Hindlimb muscle (tissue), 1 donor: Measurements from ENCODE around the gene UBE2M. TPM values are rescaled to one million over a fixed set of nuclear protein-coding genes. Genes with fewer than 3 reads are reported as not detected.
A peak's percentile ranks its signal among the peaks of the same experiment; 100 is the strongest.
"Not testable (repeated sequence)": the region's sequence is repeated elsewhere in the genome, so short reads cannot be mapped to it uniquely, and the experiment has no call there.

Experiments
- DNase-seq: peaks from one replicate; pipeline ENCODE4 v3.0.0-alpha.2; 2013
- polyA plus RNA-seq: library from polyadenylated mRNA; unstranded; fragments of 120-200 nt; gene quantifications from one replicate; pipeline ENCODE4 v1.2.1, GENCODE V29; 2013; ENCODE audit not compliant: insufficient read length

The UBE2M gene
- polyA plus RNA-seq, 1 donor: 74.0 TPM

DNA sequence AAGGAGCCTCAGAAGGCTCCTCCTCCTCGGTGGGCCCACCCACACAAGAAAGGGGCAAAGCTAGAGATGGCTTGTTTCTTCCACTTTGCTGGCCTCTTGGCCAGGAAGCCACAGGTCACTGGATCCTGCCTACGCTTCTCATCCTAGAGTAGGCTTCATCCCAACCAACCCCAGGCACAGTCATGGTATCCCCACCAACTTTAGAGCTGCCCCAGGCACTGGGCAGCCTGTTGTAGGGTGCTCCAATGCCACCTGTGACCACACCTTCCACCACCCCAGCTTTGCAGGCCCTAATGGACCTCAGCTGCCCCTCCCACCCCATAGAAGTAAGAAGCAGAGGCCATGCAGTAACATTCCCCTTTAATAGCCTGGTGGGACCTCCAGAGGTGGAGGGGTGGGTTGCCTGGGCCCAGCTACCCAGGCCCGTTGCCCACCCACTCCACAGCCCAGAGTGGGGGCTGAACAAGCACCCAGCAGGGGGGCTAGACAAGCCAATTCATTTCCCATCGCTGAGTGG, 3.0 kb downstream of the UBE2M start:
- no peak for DNase-seq

DNA sequence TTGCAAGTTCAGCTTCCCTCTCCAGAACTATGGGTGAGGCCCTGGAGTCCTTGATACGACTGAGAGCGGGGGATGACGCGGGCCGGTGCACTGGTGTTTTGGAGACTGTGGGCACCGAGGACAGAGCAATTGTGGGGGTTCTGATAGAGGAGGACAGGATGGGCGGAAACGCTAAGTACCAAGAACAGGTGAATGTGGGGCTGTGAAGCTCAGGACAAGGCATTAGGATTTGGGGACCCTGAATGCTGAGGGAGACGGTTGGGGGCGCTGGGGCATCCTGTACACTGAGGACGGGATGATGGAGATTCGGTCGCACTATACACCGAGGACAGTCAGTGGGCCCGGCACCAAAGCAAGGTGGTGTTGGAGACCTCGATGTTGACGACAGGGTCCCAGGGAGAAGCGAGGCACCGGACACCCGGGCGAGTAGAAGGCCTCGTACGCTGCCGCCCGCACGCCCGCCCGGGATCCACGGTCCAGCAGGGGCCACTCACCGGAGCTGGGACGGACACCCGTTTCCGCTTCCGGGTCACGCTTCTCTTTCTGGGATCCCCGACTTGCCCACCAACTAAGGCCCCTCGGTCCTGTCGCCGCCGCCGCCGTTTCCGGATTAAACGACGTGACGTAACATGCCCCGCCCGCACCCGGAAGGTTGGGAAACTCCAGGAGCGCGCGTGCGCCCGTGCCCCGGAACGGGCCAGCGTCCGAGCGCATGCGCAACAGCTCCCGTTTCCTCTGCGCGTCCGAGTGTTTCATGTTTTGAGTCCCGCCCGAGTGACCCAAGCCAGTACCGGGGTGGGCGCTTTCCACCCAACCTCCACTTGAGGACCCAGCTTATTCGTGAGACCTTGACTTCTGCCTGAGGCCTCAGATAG, 3.7 kb downstream of the UBE2M start, which contains the start of gene CHMP2A:
CHMP2A (minus strand) TSS at position 612 of the 875 bp plus-strand sequence. CDS start 893 bp downstream, outside the sequence.
- peak; percentile 97 for DNase-seq

DNA sequence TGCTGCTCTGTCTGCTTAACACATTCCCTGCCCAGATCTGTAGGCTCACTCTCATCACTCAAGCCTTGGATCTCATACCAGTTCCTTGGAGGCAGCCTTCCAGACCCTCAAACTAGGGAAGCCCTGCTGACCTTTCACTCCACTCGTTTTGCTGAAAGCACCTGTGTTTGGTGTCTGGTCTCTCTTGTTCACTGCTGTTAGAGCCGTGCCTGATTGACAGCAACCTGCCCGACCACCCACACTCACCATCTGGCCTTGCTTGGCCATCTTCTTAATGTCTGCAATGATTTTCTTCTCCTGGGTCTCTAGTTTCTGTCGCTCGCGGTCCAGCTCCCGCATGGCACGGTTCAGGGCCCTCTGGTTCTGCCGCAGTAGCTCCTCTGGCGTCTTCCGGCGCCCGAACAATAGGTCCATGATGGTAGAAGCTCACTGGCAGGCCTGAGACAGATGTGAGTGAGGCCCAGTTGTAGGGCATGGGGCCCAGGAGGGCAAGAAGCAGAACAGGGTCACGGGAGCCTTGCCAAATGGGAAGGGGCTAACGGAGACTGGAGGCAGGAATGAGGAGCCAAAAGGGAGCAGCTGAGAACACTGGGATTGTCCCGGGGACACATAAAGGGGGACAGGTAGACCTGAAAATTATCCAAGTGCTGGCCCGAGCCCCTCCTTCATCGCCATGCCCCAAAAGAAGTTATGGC, 4.5 kb downstream of the UBE2M start:
- DNase-seq: no peak

DNA sequence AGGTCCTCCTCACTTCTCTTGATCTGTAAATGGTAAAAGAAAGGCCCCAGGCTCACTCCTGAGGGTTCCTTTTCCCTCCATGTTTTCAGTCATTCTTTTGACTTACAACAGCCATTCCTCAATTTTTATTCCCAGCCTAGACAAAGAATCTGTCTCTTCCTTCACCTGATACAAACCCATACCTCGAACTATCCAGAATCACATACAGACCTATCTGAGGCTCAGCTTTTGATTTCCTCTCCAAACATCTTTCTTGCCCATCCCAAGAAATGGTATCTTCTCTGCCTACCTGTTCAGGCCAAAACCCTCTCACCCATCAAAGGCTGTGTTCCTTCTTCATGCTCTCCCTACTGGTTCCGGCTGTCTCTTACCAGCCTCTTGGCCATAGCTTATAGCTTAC, 5.8 kb downstream of the UBE2M start:
- DNase-seq: no peak

DNA sequence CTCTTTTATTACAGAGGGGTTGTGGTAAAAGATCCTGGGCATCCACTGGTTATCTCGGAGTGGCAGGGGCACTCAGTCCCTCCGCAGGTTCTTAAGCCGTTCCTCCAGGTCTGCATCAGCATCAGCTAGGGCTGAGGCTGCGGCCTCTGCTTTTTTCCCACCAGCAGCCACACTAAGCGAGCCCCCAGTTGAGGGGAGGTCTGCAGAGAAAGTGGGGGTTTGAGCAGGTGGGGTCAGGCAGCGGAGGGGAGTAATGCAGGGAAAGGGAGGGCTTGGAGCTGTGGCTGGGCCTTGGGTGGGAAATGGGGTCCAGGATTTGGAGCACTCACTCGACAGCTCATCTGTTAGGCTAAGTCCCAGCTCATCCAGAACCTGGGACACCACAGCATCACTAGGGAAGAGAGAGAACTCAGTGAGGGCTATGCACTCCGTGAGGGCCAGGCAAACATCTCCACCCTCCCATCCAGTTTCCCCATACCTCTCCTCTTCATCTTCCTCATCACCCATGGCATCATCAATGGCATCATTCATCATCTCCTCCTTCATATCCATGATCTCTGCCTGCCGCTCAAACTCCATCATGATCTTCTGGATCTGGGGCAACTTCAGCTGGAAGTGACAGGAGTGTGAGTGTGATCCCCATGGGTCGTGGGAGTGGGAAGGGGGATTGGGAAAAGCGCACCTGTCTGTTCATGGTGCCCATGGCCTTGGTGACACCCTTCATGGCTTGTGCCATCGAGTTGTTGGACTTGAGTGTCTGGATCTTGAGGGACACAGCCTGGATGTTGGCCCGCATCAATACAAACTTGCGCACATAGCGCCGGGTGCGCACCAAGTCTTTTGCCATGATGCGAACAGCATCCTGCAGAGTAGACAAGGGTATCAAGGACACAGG, 6.6 kb downstream of the UBE2M start:
- no peak for DNase-seq

DNA sequence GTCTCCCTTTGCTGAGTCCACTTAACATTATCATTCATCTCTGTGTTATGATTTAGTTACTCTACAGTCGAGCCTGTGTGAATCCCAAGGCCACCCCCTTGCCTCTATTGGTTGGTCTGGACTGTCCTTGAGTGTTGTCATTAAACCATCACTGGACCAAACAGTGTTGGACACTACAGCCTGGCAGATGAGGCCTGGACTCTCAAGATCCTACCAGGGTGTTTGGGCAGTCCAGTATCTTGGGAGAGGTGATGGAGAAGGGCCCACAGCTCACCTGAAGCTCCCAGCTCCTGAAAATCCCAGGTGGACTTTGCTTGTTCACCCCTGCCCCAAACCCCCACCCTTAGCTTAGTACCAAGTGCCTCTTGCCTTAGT, 7.3 kb downstream of the UBE2M start:
- no peak for DNase-seq

DNA sequence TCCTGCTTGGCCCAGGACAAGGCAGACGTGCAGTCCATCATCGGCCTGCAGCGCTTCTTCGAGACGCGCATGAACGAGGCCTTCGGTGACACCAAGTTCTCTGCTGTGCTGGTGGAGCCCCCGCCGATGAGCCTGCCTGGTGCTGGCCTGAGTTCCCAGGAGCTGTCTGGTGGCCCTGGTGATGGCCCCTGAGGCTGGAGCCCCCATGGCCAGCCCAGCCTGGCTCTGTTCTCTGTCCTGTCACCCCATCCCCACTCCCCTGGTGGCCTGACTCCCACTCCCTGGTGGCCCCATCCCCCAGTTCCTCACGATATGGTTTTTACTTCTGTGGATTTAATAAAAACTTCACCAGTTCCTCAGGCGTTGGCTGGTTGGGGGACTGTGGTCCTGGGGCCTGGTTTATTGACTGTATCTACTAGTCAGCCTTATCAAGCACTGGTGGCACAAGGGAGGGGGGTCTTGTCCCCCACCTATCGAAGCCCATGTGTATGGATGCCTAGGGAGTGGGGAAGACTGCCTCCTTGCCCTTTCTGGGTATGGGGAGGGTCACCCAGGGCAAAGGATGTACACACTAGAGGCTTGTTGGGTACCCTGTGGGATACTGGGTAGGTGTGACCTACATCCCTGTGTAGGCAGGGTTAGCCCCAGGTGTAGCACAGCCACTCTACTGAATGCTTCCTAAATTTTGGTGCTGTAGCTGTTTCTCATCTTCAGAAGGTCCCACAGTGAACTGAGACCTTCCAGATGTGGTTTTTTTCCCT, 7.9 kb downstream of the UBE2M start:
- DNase-seq: no peak

DNA sequence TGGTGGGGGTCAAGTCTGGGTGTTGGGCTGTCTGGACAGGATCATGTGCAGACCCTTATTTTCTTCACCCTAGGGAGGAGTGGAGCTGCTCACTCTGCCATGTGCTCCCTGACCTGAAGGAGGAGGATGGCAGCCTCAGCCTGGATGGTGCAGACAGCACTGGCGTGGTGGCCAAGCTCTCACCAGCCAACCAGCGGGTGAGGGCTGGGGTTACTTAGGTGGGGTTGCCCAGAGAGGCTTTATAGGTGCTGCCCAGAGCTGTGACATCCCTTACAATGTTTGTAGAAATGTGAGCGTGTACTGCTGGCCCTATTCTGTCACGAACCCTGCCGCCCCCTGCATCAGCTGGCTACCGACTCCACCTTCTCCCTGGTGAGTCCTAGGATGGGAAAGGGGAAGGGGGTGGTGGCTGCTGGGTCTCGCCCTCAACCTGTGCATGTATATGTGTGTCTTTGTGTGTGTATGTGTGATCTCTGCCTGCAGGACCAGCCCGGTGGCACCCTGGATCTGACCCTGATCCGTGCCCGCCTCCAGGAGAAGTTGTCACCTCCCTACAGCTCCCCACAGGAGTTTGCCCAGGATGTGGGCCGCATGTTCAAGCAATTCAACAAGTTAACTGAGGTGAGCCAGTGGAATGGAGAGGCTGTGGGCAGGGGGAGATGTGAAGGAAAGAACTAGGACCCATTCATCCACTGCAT, 8.6 kb downstream of the UBE2M start:
- no peak for DNase-seq

DNA sequence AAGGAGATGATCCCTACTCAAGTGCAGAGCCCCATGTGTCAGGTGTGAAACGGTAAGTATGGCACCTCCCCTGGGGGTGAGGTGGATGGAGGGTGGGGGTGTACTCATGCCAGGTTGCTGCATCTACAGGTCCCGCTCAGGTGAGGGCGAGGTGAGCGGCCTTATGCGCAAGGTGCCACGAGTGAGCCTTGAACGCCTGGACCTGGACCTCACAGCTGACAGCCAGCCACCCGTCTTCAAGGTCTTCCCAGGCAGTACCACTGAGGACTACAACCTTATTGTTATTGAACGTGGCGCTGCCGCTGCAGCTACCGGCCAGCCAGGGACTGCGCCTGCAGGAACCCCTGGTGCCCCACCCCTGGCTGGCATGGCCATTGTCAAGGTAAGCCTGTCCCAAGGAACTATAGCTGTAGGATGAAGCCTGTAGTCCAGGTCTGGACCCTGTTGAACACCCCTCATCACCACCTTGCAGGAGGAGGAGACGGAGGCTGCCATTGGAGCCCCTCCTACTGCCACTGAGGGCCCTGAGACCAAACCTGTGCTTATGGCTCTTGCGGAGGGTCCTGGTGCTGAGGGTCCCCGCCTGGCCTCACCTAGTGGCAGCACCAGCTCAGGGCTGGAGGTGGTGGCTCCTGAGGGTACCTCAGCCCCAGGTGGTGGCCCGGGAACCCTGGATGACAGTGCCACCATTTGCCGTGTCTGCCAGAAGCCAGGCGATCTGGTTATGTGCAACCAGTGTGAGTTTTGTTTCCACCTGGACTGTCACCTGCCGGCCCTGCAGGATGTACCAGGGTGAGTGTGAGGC, 9.3 kb downstream of the UBE2M start:
- DNase-seq: no peak

DNA sequence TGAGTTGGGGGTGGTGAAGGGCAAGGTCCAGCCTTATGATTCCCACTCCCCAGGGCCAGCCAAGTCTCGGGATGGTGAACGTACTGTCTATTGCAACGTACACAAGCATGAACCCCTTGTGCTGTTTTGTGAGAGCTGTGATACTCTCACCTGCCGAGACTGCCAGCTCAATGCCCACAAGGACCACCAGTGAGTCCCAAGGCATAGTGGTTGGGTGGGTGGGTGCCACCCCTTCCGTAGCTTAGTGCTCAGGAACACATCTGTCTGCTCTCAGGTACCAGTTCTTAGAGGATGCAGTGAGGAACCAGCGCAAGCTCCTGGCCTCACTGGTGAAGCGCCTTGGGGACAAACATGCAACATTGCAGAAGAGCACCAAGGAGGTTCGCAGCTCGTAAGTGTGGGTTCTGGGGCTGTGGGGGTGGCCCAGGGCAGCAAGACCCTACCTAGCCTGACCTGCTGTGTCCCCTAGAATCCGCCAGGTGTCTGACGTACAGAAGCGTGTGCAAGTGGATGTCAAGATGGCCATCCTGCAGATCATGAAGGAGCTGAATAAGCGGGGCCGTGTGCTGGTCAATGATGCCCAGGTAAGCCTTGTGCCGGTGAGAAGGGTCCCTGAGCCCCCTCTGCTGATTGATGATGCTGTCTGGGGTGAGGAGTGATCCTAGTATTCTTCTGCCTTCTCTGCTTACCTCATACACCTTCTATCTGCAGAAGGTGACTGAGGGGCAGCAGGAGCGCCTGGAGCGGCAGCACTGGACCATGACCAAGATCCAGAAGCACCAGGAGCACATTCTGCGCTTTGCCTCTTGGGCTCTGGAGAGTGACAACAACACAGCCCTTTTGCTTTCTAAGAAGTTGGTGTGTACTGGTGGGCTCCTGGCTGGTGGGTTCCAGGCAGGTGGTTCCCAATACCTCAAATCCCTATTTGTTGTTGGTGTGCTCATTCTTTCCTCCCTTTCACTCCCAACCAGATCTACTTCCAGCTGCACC, 10.8 kb downstream of the UBE2M start:
- DNase-seq: no peak

DNA sequence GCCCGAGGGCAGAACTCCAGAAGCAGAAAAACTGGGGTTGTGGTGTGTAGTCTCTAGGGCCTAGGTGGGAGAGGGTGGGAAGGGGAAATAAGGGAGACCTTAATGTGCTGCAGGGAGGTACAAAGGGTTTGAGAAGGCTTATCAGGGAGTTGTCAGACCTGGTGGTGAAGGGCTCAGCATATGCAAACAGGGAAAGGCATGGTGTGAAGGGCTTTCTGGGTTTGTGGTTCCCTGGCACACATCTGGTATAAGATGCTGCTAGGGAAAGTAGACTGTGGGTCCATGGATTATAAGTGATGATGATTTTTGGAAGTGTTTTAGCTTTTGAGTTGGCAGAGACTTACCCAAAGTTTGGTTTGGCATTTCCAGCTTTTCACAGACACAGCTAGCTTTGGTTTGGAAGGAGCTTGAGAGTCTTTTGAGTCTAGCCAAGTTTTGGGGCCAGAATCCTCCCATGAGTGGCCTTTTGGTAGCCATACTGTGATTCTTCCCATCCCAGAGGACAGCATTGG, 12.3 kb downstream of the UBE2M start:
- no peak for DNase-seq

DNA sequence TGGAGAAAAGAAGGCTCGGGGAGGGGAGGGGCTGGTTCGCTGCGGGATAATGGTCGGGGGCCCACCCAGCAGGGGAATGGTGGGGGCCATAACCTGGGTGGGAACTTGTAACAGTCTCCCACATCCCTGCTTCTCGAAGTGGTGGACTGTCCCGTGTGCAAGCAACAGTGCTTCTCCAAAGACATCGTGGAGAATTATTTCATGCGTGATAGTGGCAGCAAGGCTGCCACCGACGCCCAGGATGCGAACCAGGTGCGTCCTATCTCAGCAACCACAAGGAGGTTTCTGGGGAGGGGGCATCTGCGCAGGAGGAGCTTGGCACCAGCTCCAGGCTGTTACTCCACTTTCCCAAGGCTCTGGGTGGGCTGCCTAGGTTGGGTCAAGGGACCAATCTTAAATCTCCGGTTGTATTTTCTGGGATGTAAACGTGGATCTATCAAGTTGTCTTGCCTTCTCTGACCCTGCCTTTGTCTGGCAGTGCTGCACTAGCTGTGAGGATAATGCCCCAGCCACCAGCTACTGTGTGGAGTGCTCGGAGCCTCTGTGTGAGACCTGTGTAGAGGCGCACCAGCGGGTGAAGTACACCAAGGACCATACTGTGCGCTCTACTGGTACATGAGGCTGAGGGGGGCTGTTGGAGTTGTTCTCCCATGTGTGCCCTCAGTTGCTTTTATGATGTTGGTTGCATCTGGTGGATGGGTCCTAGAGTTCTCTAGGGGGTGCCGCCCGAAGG, 13.0 kb downstream of the UBE2M start:
- no peak for DNase-seq

DNA sequence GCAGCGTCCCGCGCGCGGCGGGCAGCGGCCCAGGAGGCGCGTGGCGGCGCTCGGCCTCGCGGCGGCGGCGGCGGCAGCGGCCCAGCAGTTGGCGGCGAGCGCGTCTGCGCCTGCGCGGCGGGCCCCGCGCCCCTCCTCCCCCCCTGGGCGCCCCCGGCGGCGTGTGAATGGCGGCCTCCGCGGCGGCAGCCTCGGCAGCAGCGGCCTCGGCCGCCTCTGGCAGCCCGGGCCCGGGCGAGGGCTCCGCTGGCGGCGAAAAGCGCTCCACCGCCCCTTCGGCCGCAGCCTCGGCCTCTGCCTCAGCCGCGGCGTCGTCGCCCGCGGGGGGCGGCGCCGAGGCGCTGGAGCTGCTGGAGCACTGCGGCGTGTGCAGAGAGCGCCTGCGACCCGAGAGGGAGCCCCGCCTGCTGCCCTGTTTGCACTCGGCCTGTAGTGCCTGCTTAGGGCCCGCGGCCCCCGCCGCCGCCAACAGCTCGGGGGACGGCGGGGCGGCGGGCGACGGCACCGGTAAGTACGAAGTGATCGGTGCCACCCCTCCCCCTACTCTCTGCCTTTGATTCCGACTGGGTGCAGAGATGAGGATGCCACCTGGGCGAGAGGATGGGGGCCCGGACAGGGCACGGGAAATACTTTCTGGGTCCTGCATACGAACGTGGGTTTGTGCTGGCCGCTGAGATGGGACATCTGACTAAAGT, 13.7 kb downstream of the UBE2M start:
- peak; percentile 81 for DNase-seq

DNA sequence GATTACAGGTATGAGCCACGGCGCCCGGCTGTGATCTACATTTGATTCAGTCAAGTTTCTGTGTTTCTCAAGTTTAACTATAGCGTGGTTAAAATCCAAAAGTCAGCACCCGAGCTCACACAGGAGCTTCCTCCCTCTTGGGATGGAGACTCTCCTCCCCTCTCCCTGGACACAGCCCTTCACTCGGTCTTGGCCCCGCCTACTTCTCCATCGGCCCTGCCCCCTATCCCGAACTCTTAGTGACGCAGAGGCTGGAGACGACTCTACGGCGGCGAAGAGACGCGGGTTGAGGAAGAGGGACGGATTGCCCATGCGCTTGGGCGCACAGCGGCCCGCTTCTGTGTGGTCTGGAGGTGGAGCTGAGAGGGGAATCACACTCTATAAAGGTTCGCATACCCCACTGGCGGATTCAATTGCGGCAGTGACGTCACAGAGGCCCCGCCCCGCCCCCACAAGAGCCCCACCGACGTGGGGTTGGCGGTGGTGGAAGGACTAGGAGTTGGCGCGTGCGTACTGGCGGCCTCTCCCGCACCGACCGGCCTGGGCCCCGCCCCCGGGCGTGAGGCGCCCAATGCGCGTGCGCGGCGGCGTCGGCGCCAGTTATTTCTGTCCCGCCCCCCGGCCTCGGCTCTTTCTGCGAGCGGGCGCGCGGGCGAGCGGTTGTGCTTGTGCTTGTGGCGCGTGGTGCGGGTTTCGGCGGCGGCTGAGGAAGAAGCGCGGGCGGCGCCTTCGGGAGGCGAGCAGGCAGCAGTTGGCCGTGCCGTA, 14.4 kb downstream of the UBE2M start, which contains the start of gene TRIM28:
TRIM28 (plus strand) TSS at position 239 of the 765 bp plus-strand sequence. CDS start 694 bp downstream, outside the sequence.
- peak; percentile 98 for DNase-seq

DNA sequence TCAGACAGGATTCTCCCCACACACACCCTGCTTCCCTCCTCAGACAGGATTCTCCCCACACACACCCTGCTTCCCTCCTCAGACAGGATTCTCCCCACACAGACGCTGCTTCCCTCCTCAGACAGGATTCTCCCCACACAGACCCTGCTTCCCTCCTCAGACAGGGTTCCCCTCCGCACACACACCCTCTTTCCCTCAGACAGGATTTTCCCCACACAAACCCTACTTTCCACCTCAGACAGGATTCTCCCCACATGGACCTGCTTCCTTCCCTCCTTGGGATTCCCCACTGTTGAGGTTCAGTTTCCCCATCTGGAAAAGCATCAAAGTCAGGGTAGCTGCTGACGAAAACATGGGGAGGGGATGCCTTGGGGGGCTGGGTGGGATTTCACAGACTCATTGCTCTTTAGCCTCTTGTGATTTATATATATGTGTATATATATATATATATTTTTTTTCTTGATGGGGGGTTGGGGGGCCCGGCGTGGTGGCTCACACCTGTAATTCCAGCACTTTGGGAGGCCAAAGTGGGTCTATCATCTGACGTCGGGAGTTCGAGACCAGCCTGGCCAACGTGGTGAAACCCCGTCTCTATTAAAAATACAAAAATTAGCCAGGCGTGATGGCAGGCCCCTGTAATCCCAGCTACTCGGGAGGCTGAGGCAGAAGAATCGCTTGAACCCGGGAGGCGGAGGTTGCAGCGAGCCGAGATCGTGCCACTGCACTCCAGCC, 15.6 kb downstream of the UBE2M start:
- not testable (repeated sequence) for DNase-seq

DNA sequence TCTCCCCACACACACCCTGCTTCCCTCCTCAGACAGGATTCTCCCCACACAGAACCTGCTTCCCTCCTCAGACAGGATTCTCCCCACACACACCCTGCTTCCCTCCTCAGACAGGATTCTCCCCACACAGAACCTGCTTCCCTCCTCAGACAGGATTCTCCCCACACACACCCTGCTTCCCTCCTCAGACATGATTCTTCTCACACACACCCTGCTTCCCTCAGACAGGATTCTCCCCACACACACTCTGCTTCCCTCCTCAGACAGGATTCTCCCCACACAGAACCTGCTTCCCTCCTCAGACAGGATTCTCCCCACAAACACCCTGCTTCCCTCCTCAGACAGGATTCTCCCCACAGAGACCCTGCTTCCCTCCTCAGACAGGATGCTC, 19.2 kb downstream of the UBE2M start:
- DNase-seq: not testable (repeated sequence)
